Measurements from ENCODE around the gene KIF16B.

KIF16B gene

DNA sequence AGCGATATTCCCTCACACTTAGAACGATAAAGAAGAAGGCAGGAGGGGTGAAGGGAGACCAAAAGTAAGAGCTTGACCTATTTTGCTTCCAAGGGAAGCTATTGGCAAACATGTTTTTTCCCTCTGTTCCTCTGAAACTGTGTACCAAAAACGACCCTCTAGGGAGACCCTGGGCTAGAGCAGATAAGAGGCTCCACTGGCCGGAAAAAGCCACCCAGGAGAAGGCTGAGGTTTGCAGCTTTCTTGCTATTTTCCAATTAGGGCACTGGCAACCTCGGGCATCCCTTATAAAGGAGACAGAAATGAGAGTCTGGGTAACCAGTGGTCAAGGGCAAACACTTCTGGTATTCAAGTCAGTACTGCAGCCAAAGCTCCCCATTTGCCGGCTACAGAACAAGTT lies 168.0 kb downstream of the KIF16B start:
- ChIA-PET POLR2A (no interaction called here), CTCF (no interaction called here)
- DNase-seq (ENCODE audit: low read depth, low spot score): no peak
- TF ChIP-seq CTCF (IDR thresholded peaks at IDR 0.05; ENCODE audit: insufficient read depth, low read length, missing control alignments): no peak
- H3K4me3 ChIP-seq (ENCODE audit: low read depth, low read length): no peak overlapping the region

DNA sequence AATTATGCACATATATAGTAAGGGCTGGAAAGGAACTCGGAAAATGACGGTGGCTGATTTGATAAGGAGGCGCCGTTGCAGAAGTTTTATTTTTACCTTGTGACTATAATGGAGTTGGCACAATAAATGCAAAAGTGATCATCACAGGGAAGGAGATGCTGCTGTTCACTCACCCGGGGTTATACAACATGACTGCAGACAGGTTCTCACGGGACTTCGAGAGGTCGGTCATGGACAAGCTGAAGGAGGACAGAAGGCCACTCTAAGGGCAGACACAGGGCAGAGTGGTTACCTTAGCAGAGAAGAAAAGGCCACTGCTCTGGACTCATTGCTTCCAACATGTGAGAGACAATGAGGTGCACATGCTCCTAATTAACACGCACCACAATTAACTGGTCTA lies 168.6 kb downstream of the KIF16B start:
- ChIA-PET CTCF (no interaction called here), POLR2A (no interaction called here)
- no peak for DNase-seq (ENCODE audit: low read depth, low spot score)
- no peak for TF ChIP-seq CTCF (IDR thresholded peaks at IDR 0.05; ENCODE audit: insufficient read depth, low read length, missing control alignments)
- no peak overlapping the region for H3K4me3 ChIP-seq (ENCODE audit: low read depth, low read length)

- CTCF ChIA-PET: no interaction called here
- H3K4me3 ChIP-seq (ENCODE audit: low read depth, low read length): no peak overlapping the region
- no peak for TF ChIP-seq CTCF (IDR thresholded peaks at IDR 0.05; ENCODE audit: insufficient read depth, low read length, missing control alignments)
- POLR2A ChIA-PET: no interaction called here
- DNase-seq (ENCODE audit: low read depth, low spot score): no peak
These were observed 169.1 kb downstream of the KIF16B start for GRCh38 chr20:16404171-16404570.

GRCh38 chr20:16400234-16400633 lies 173.0 kb downstream of the KIF16B start:
- POLR2A ChIA-PET: no interaction called here
- CTCF ChIA-PET: no interaction called here
- no peak for TF ChIP-seq CTCF (IDR thresholded peaks at IDR 0.05; ENCODE audit: insufficient read depth, low read length, missing control alignments)
- DNase-seq (ENCODE audit: low read depth, low spot score): no peak
- no peak overlapping the region for H3K4me3 ChIP-seq (ENCODE audit: low read depth, low read length)

DNA sequence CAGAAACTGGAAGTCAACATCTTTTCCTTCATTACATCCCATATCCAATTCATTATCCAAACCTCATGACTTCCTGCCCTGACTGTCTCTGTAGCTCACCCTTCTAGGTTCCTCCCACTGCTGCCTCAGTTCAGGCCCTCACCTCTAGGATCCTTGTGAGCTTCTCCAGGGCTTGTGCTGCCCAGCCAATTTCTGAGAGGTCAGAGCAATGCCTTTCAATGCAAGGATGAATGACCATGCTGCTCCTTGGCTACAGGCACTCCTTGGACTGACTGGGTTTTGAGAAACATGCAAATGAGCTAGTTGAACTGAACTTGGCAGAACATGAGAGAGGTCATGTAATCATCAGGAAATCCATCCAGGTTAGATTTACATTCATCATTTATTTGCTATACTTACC lies 173.4 kb downstream of the KIF16B start:
- no peak overlapping the region for H3K4me3 ChIP-seq (ENCODE audit: low read depth, low read length)
- ChIA-PET CTCF (no interaction called here), POLR2A (no interaction called here)
- no peak for DNase-seq (ENCODE audit: low read depth, low spot score)
- no peak for TF ChIP-seq CTCF (IDR thresholded peaks at IDR 0.05; ENCODE audit: insufficient read depth, low read length, missing control alignments)

DNA sequence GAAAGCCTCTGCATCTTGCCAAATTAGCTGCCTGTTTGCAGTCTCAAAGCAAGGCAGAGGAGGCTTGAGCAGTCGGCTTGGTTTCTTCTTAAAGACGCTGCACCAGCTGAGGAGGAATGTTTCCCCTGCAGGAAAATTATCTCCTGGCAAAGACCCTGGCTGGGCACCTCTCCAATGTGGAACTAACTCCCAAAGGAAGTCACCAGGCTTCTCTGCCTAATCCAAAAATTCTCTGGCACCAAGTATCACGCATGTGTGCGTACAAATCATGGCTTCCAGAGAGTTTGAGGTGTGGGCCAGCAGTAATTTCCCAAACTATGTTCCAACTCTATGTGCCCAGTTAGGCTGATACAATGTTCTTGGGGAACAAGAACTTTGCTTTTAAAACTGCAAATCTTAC lies 176.2 kb downstream of the KIF16B start:
- DNase-seq (ENCODE audit: low read depth, low spot score): no peak
- POLR2A ChIA-PET: no interaction called here
- H3K4me3 ChIP-seq (ENCODE audit: low read depth, low read length): no peak overlapping the region
- no peak for TF ChIP-seq CTCF (IDR thresholded peaks at IDR 0.05; ENCODE audit: insufficient read depth, low read length, missing control alignments)
- CTCF ChIA-PET: no interaction called here
